SK-N-SH (cell line): ENCODE results near the gene FSD1. TPM values are rescaled to one million over a fixed set of nuclear protein-coding genes. Genes with fewer than 3 reads are reported as not detected.

Source experiments
- CTCF ChIA-PET: fragments of 300-600, 350-600 bp; formaldehyde crosslinking; extraction: SDS; loops from one replicate; lab custom pipeline; 2021; lab: Yijun Ruan, JAX
- POLR2A ChIA-PET: fragments of 350-600 bp; sonication (Branson Sonifier 250); formaldehyde crosslinking; extraction: SDS; loops from one replicate; lab custom pipeline; 2020; ENCODE audit warnings: antibody characterized with exemption, inconsistent platforms; lab: Yijun Ruan, JAX
- DNase-seq: peaks from one replicate; pipeline ENCODE4 v3.0.0; 2012
- H2AFZ ChIP-seq: fragments of 200-600 bp; sonication (generic); 2 replicates; pipeline ENCODE4 v1.8.1; 2016; ENCODE audit warnings: antibody characterized with exemption, mild to moderate bottlenecking, low read depth
- H3F3A ChIP-seq: fragments of 200-600 bp; sonication (generic); replicated peaks from 2 replicates; pipeline ENCODE3; 2016; ENCODE audit warnings: antibody characterized with exemption, mild to moderate bottlenecking; ENCODE audit not compliant: insufficient read depth
- H3K27ac ChIP-seq, 2 experiments: fragments of 200-500 bp in 1 of 2; fragments of 200-600 bp in 1 of 2; sonication (Bioruptor generic) in 1 of 2; sonication (generic), shearing (Covaris generic) in 1 of 2; 2 replicates each; pipeline versions ENCODE4 v1.5.1 to v1.6.1; 2014 to 2016; ENCODE audit warnings: low read depth in 2 of 2, inconsistent platforms in 1 of 2, low read length in 1 of 2, mild to moderate bottlenecking in 1 of 2, mixed read lengths in 1 of 2
- H3K27me3 ChIP-seq: fragments of 200-600 bp; sonication (generic), shearing (Covaris generic); 2 replicates; pipeline ENCODE4 v1.6.1; 2016; ENCODE audit warnings: mixed run types; ENCODE audit not compliant: insufficient read depth
- H3K36me3 ChIP-seq, 2 experiments: fragments of 200-500 bp in 1 of 2; fragments of 200-600 bp in 1 of 2; sonication (Bioruptor generic) in 1 of 2; sonication (generic) in 1 of 2; replicated peaks in 1 of 2; 2 replicates each; pipeline versions ENCODE3 to v1.5.1; 2014 to 2016; ENCODE audit warnings: low read length in 1 of 2, mild to moderate bottlenecking in 1 of 2; ENCODE audit not compliant: insufficient read depth in 2 of 2, control insufficient read depth in 1 of 2
- H3K4me1 ChIP-seq, 2 experiments: fragments of 200-500 bp in 1 of 2; fragments of 200-600 bp in 1 of 2; sonication (Bioruptor generic) in 1 of 2; sonication (generic), shearing (Covaris generic) in 1 of 2; 2 replicates each; pipeline versions ENCODE4 v1.5.1 to v1.6.1; 2014 to 2016; ENCODE audit warnings: low read depth in 1 of 2, low read length in 1 of 2, mixed run types in 1 of 2; ENCODE audit not compliant: insufficient read depth in 2 of 2, control insufficient read depth in 1 of 2
- H3K4me2 ChIP-seq: fragments of 200-600 bp; sonication (generic), shearing (Covaris generic); 2 replicates; pipeline ENCODE4 v1.6.1; 2017; ENCODE audit warnings: mixed run types
- H3K4me3 ChIP-seq, 2 experiments: fragments of 200-500 bp in 1 of 2; fragments of 200-600 bp in 1 of 2; sonication (Bioruptor generic) in 1 of 2; sonication (generic), shearing (Covaris generic) in 1 of 2; 2 replicates each; pipeline versions ENCODE4 v1.5.1 to v1.8.1; 2014 to 2016; ENCODE audit warnings: low read depth in 2 of 2, inconsistent platforms in 1 of 2, low read length in 1 of 2, mild to moderate bottlenecking in 1 of 2, mixed read lengths in 1 of 2, moderate library complexity in 1 of 2
- H3K79me2 ChIP-seq: fragments of 200-600 bp; sonication (generic); 2 replicates; pipeline ENCODE4 v1.8.1; 2017; ENCODE audit warnings: mild to moderate bottlenecking; ENCODE audit not compliant: insufficient read depth
- H3K9ac ChIP-seq: fragments of 200-600 bp; sonication (generic); 2 replicates; pipeline ENCODE4 v1.6.1; 2017; ENCODE audit warnings: mixed run types
- H3K9me2 ChIP-seq: fragments of 200-600 bp; sonication (generic); 2 replicates; pipeline ENCODE4 v1.6.1; 2017; ENCODE audit warnings: mixed run types
- H3K9me3 ChIP-seq: fragments of 200-600 bp; sonication (generic); 2 replicates; pipeline ENCODE4 v1.6.1; 2017; ENCODE audit warnings: mixed run types, mild to moderate bottlenecking, moderate library complexity
- H4K20me1 ChIP-seq: fragments of 200-600 bp; sonication (generic); 2 replicates; pipeline ENCODE4 v1.6.1; 2017; ENCODE audit warnings: mild to moderate bottlenecking, mixed run types; ENCODE audit not compliant: insufficient read depth
- CTCF ChIP-seq: fragments of 200-600 bp; sonication (generic); IDR thresholded peaks from 2 replicates; pipeline ENCODE4 v1.6.1; 2017; ENCODE audit warnings: antibody characterized with exemption, mild to moderate bottlenecking, moderate library complexity
- ELF1 ChIP-seq: IDR thresholded peaks from 2 replicates; pipeline ENCODE4 v1.4.0; 2012
- EZH2phosphoT487 ChIP-seq: fragments of 200-600 bp; sonication (generic); IDR thresholded peaks from 2 replicates; pipeline ENCODE4 v1.6.1; 2017; ENCODE audit warnings: low read depth, mixed run types, mild to moderate bottlenecking, antibody characterized with exemption, moderate library complexity, borderline replicate concordance
- FOXJ3 ChIP-seq: sonication (generic); formaldehyde crosslinking; IDR thresholded peaks from 2 replicates; pipeline ENCODE4 v1.5.1; 2020; ENCODE audit warnings: mild to moderate bottlenecking, missing genetic modification reagents
- FOXM1 ChIP-seq: IDR thresholded peaks from 2 replicates; pipeline ENCODE4 v1.4.0; 2012; ENCODE audit warnings: low read depth, mild to moderate bottlenecking
- GATA2 ChIP-seq: sonication (generic); formaldehyde crosslinking; IDR thresholded peaks from 2 replicates; pipeline ENCODE4 v1.5.0; 2020; ENCODE audit warnings: mild to moderate bottlenecking, missing genetic modification reagents
- JUND ChIP-seq: IDR thresholded peaks from 2 replicates; pipeline ENCODE4 v1.4.0; 2012
- PBX3 ChIP-seq: IDR thresholded peaks from 2 replicates; pipeline ENCODE4; 2012
- RAD21 ChIP-seq: IDR thresholded peaks from 2 replicates; pipeline ENCODE4 v1.6.1; 2012; ENCODE audit warnings: mild to moderate bottlenecking, low read length
- RCOR1 ChIP-seq: fragments of 150-350 bp; IDR thresholded peaks from 2 replicates; pipeline ENCODE4 v1.6.1; 2017; ENCODE audit warnings: antibody characterized with exemption, low read length
- RFX5 ChIP-seq: IDR thresholded peaks from 2 replicates; pipeline ENCODE4 v1.6.1; 2012; ENCODE audit warnings: mild to moderate bottlenecking, improper control_type of control experiment, low read length
- TCF12 ChIP-seq: IDR thresholded peaks from 2 replicates; pipeline ENCODE4 v1.4.0; 2012
- TEAD4 ChIP-seq: IDR thresholded peaks from 2 replicates; pipeline ENCODE4 v1.4.0; 2012; ENCODE audit warnings: mild to moderate bottlenecking, borderline replicate concordance; ENCODE audit not compliant: insufficient read depth
- USF1 ChIP-seq: IDR thresholded peaks from 2 replicates; pipeline ENCODE4 v1.4.0; 2012; ENCODE audit warnings: low read depth, borderline replicate concordance
- USF2 ChIP-seq: fragments of 150-350 bp; IDR thresholded peaks from 2 replicates; pipeline ENCODE4 v1.6.1; 2017; ENCODE audit warnings: antibody characterized with exemption, low read length, low read depth, borderline replicate concordance
- YY1 ChIP-seq: IDR thresholded peaks from 2 replicates; pipeline ENCODE4 v1.4.0; 2012; ENCODE audit warnings: low read depth, mild to moderate bottlenecking
- ZBTB33 ChIP-seq: IDR thresholded peaks from 2 replicates; pipeline ENCODE4 v1.4.0; 2012; ENCODE audit warnings: low read depth, borderline replicate concordance
- WGBS: methylation state at CpG from one replicate; pipeline ENCODE4 v1.1.6; 2017; ENCODE audit warnings: low lambda C conversion rate; 5-methylcytosine and 5-hydroxymethylcytosine counted together
- polyA plus RNA-seq, 3 experiments: library from polyadenylated mRNA; depleted of rRNA; stranded (reverse); fragments of >200 nt; gene quantifications; 2 replicates each; pipeline ENCODE4 v1.2.3, GENCODE V29; 2012

FSD1 gene
- polyA plus RNA-seq, 1 of the 3 experiments (the other 2 are of a cell fraction) = 49.0 TPM

- TF ChIP-seq RFX5 = no peak
- no peak for TF ChIP-seq RAD21
- TF ChIP-seq ELF1 = no peak
- no peak for TF ChIP-seq FOXM1
- TF ChIP-seq ZBTB33 = no peak
- no peak for TF ChIP-seq GATA2 (CRISPR knock-in tag)
- no peak overlapping the region for H3K4me2 ChIP-seq
- H3K4me1 ChIP-seq = peaks cover 7 to 13% of the 10 kb centered on the region in 2 experiments; a peak in 2 of 4 replicates
- ChIA-PET POLR2A (interaction anchor here (1.6 kb wide), 1 partner anchor 11 kb away, joined by 5 read pairs; no protein-coding TSS in a partner anchor), CTCF (interaction anchor here (0.5 to 8.5 kb wide), 11 partner anchors 9 to 982 kb away, joined by 3 to 84 read pairs (median 4); partner anchors contain the start of genes MPND and SH3GL1)
- H4K20me1 ChIP-seq = peaks cover 7% of the 10 kb centered on the region; the same call in 1 of the 2 replicates
- H3K36me3 ChIP-seq = peaks cover 0 to 57% of the 10 kb centered on the region in 2 experiments
- H3F3A ChIP-seq = peaks cover 3% of the 10 kb centered on the region
- peaks cover 15% of the 10 kb centered on the region for H3K79me2 ChIP-seq
- 100% methylated on average over 7 of the region's 26 CpGs for WGBS
- no peak for DNase-seq
- H3K4me3 ChIP-seq = no peak overlapping the region
- no peaks in the 10 kb centered on the region for H3K9me3 ChIP-seq
- H3K27me3 ChIP-seq = no peaks in the 10 kb centered on the region
- no peak overlapping the region for H3K9ac ChIP-seq
- H2AFZ ChIP-seq = no peak overlapping the region
- no peaks in the 10 kb centered on the region for H3K9me2 ChIP-seq
- H3K27ac ChIP-seq = no peak overlapping the region; a peak in 1 of 4 replicates
Observed at GRCh38 chr19:4363571-4364304, 59.3 kb downstream of the FSD1 start.

- H4K20me1 ChIP-seq = peaks cover 11% of the 10 kb centered on the region; the same call in 1 of the 2 replicates
- H3K9me2 ChIP-seq = no peaks in the 10 kb centered on the region
- H3K79me2 ChIP-seq = peaks cover 31% of the 10 kb centered on the region
- 100% methylated on average over 4 of the region's 16 CpGs for WGBS
- TF ChIP-seq PBX3 (no peak), GATA2 (CRISPR knock-in tag) (no peak), JUND (no peak), TCF12 (no peak), YY1 (no peak), RCOR1 (no peak), EZH2phosphoT487 (no peak), CTCF (no peak), USF2 (no peak), ZBTB33 (no peak), USF1 (no peak), TEAD4 (no peak), FOXJ3 (CRISPR knock-in tag) (no peak), RFX5 (no peak)
- H3K27me3 ChIP-seq = no peaks in the 10 kb centered on the region
- H3F3A ChIP-seq = peaks cover 3% of the 10 kb centered on the region
- ChIA-PET CTCF (interaction anchor here (1.3 to 8.5 kb wide), 3 partner anchors 10 to 35 kb away, joined by 6 to 84 read pairs (median 13); partner anchors contain the start of gene SH3GL1), POLR2A (no interaction called here)
- no peak overlapping the region for H2AFZ ChIP-seq
- DNase-seq = no peak
- no peak overlapping the region for H3K9ac ChIP-seq
- H3K9me3 ChIP-seq = no peaks in the 10 kb centered on the region
- H3K4me1 ChIP-seq = peaks cover 7 to 13% of the 10 kb centered on the region in 2 experiments; a peak in 2 of 4 replicates
- H3K4me2 ChIP-seq = no peak overlapping the region
- no peak overlapping the region for H3K4me3 ChIP-seq
- no peak overlapping the region; a peak in 1 of 4 replicates for H3K27ac ChIP-seq
- peaks cover 0 to 42% of the 10 kb centered on the region in 2 experiments for H3K36me3 ChIP-seq
Observed at GRCh38 chr19:4365341-4365740, 60.9 kb downstream of the FSD1 start.
